ES-I3 (cell line): ENCODE results near the gene GPD1.
"Not testable (repeated sequence)": the region's sequence is repeated elsewhere in the genome, so short reads cannot be mapped to it uniquely, and the experiment has no call there.

Experiments used
- H3K36me3 ChIP-seq: 2 replicates; pipeline ENCODE4 v1.6.1; 2013; ENCODE audit warnings: mild to moderate bottlenecking, low read length, control low read depth, moderate library complexity; ENCODE audit not compliant: insufficient read depth
- H3K4me1 ChIP-seq: 2 replicates; pipeline ENCODE4 v1.6.1; 2013; ENCODE audit warnings: mild to moderate bottlenecking, control low read depth, low read length; ENCODE audit not compliant: insufficient read depth
- H3K9ac ChIP-seq: 2 replicates; pipeline ENCODE4 v1.6.1; 2013; ENCODE audit warnings: low read depth, mild to moderate bottlenecking, low read length, moderate library complexity
- H3K9me3 ChIP-seq: 2 replicates; pipeline ENCODE4 v1.6.1; 2013; ENCODE audit warnings: mild to moderate bottlenecking, low read length, moderate library complexity; ENCODE audit not compliant: control insufficient read depth, insufficient read depth

Gene GPD1

GRCh38 chr12:50147281-50147680 is 43.5 kb downstream of the GPD1 start:
- no peaks in the 10 kb centered on the region for H3K9me3 ChIP-seq
- no peak overlapping the region for H3K9ac ChIP-seq
- H3K4me1 ChIP-seq = no peaks in the 10 kb centered on the region
- no peaks in the 10 kb centered on the region for H3K36me3 ChIP-seq

- not testable (repeated sequence) for H3K9ac ChIP-seq, H3K36me3 ChIP-seq, H3K4me1 ChIP-seq, H3K9me3 ChIP-seq
These were observed 44.2 kb downstream of the GPD1 start for GRCh38 chr12:50148011-50148410.

DNA sequence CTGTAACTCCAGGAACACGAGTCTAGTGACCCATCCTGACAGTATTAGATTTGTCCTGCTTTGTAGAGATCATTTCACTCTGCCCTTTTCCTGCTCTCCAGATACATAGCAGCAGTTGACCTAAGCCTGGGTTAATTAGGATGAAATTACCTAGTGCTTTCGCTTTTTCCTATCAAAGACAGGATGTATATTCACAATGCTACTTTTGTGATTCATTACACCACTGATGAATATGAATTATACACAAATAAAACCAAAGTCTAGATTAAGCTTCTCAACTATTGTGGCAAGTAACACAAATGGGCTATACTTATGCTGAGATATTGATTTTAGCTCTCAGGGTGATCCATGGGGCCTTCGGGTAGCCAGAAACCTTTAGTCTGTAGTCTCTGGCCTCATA is 45.5 kb downstream of the GPD1 start:
- Histone ChIP-seq H3K9me3 (no peaks in the 10 kb centered on the region), H3K9ac (no peak overlapping the region), H3K36me3 (no peaks in the 10 kb centered on the region), H3K4me1 (no peaks in the 10 kb centered on the region)

- Histone ChIP-seq H3K9ac (no peak overlapping the region), H3K36me3 (no peaks in the 10 kb centered on the region), H3K9me3 (no peaks in the 10 kb centered on the region), H3K4me1 (no peaks in the 10 kb centered on the region)
These were observed 47.4 kb downstream of the GPD1 start for GRCh38 chr12:50151047-50151687.

DNA sequence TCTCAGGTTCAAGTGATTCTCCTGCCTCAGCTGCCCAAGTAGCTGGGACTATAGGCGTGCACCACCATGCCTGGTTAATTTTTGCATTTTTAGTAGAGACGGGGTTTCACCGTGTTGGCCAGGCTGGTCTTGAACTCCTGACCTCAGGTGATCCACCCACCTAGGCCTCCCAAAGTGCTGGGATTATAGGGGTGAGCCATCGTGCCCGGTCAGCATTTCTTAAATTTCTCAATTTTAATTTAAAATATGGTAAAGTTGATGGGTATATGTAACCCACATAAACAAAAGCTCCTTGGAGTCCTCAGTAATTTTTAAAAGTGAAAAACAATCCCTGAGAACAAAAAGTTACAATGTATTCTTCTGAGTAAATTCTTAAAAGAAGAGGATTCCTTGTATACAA is 51.1 kb downstream of the GPD1 start:
- not testable (repeated sequence) for H3K9me3 ChIP-seq, H3K36me3 ChIP-seq, H3K4me1 ChIP-seq, H3K9ac ChIP-seq

- no peaks in the 10 kb centered on the region for H3K4me1 ChIP-seq
- no peaks in the 10 kb centered on the region for H3K36me3 ChIP-seq
- H3K9me3 ChIP-seq = no peaks in the 10 kb centered on the region
- H3K9ac ChIP-seq = no peak overlapping the region
These were observed 52.8 kb downstream of the GPD1 start for GRCh38 chr12:50156641-50157040.

GRCh38 chr12:50157259-50157658 is 53.5 kb downstream of the GPD1 start:
- no peaks in the 10 kb centered on the region for H3K36me3 ChIP-seq
- H3K9me3 ChIP-seq = no peaks in the 10 kb centered on the region
- no peak overlapping the region for H3K9ac ChIP-seq
- H3K4me1 ChIP-seq = no peaks in the 10 kb centered on the region

GRCh38 chr12:50160643-50161042 is 56.8 kb downstream of the GPD1 start:
- H3K4me1 ChIP-seq = peaks cover 3% of the 10 kb centered on the region; the same call in 1 of the 2 replicates
- H3K36me3 ChIP-seq = no peaks in the 10 kb centered on the region
- no peak overlapping the region for H3K9ac ChIP-seq
- H3K9me3 ChIP-seq = no peaks in the 10 kb centered on the region
